Parathyroid adenoma (tissue), 2 donors: ENCODE measurements around the gene MRGPRD.

ENCODE experiments used
- H2AFZ ChIP-seq: fragments of 300-600 bp; sonication (generic); one replicate; pipeline ENCODE4 v1.7.0; 2017; ENCODE audit warnings: antibody characterized with exemption, mild to moderate bottlenecking
- H3K27ac ChIP-seq: fragments of 300-600 bp; sonication (generic); one replicate; pipeline ENCODE4 v1.7.0; 2017
- H3K27me3 ChIP-seq: fragments of 300-600 bp; sonication (generic); one replicate; pipeline ENCODE4 v1.7.0; 2017; ENCODE audit warnings: low read length; ENCODE audit not compliant: control insufficient read depth, insufficient read depth
- H3K36me3 ChIP-seq: fragments of 300-600 bp; sonication (generic); one replicate; pipeline ENCODE4 v1.7.0; 2017; ENCODE audit warnings: low read length; ENCODE audit not compliant: control insufficient read depth, insufficient read depth
- H3K4me1 ChIP-seq: fragments of 300-600 bp; sonication (generic); one replicate; pipeline ENCODE4 v1.7.0; 2017; ENCODE audit warnings: control low read depth
- H3K4me2 ChIP-seq: fragments of 300-600 bp; sonication (generic); one replicate; pipeline ENCODE4 v1.7.0; 2017; ENCODE audit warnings: low read length
- H3K4me3 ChIP-seq: fragments of 300-600 bp; sonication (generic); one replicate; pipeline ENCODE4 v1.7.0; 2017; ENCODE audit warnings: low read depth, low read length
- H3K79me2 ChIP-seq: fragments of 300-600 bp; sonication (generic); one replicate; pipeline ENCODE4 v1.7.0; 2017; ENCODE audit warnings: control low read depth
- H3K9ac ChIP-seq: fragments of 300-600 bp; sonication (generic); one replicate; pipeline ENCODE4 v1.7.0; 2017; ENCODE audit warnings: mild to moderate bottlenecking
- H3K9me3 ChIP-seq: fragments of 300-600 bp; sonication (generic); one replicate; pipeline ENCODE4 v1.7.0; 2017; ENCODE audit warnings: low read length; ENCODE audit not compliant: control insufficient read depth
- CTCF ChIP-seq: fragments of 300-600 bp; sonication (generic); IDR thresholded peaks from one replicate; pipeline ENCODE4 v1.7.0; 2017; ENCODE audit warnings: antibody characterized with exemption, mild to moderate bottlenecking
- donor health status: primary hyperparathyroidism.

MRGPRD gene

GRCh38 chr11:69013009-69013951, 32.5 kb upstream of the MRGPRD start, which contains the start of gene MRGPRF:
Gene MRGPRF, minus strand, starts transcription at chr11:69013246. Its CDS starts 3,345 bp downstream, at chr11:69009901.
- Histone ChIP-seq H3K9ac (no peak within 1 kb of the TSS), H3K4me2 (no peak within 1 kb of the TSS), H3K27ac (no peak within 1 kb of the TSS), H3K79me2 (no peaks in the 10 kb centered on the region), H3K9me3 (no peaks in the 10 kb centered on the region), H3K36me3 (no peaks in the 10 kb centered on the region), H3K4me1 (no peaks in the 10 kb centered on the region), H3K27me3 (no peaks in the 10 kb centered on the region), H3K4me3 (no peak within 1 kb of the TSS), H2AFZ (no peak within 1 kb of the TSS)
- no peak for TF ChIP-seq CTCF

GRCh38 chr11:69012092-69013008, 31.6 kb upstream of the MRGPRD start:
- H3K79me2 ChIP-seq: no peaks in the 10 kb centered on the region
- H3K4me3 ChIP-seq: no peak overlapping the region
- H3K4me2 ChIP-seq: no peak overlapping the region
- no peak for TF ChIP-seq CTCF
- H3K27me3 ChIP-seq: no peaks in the 10 kb centered on the region
- no peak overlapping the region for H2AFZ ChIP-seq
- H3K9me3 ChIP-seq: no peaks in the 10 kb centered on the region
- H3K4me1 ChIP-seq: no peaks in the 10 kb centered on the region
- no peak overlapping the region for H3K9ac ChIP-seq
- H3K27ac ChIP-seq: no peak overlapping the region
- no peaks in the 10 kb centered on the region for H3K36me3 ChIP-seq

GRCh38 chr11:69011624-69012091, 30.9 kb upstream of the MRGPRD start:
- Histone ChIP-seq H2AFZ (no peak overlapping the region), H3K9me3 (no peaks in the 10 kb centered on the region), H3K4me3 (no peak overlapping the region), H3K4me2 (no peak overlapping the region), H3K9ac (no peak overlapping the region), H3K27me3 (no peaks in the 10 kb centered on the region), H3K79me2 (no peaks in the 10 kb centered on the region), H3K4me1 (no peaks in the 10 kb centered on the region), H3K36me3 (no peaks in the 10 kb centered on the region), H3K27ac (no peak overlapping the region)
- no peak for TF ChIP-seq CTCF

- H3K36me3 ChIP-seq: no peaks in the 10 kb centered on the region
- H2AFZ ChIP-seq: no peak overlapping the region
- no peaks in the 10 kb centered on the region for H3K79me2 ChIP-seq
- H3K4me3 ChIP-seq: no peak overlapping the region
- no peak overlapping the region for H3K27ac ChIP-seq
- peak overlapping the region; percentile 33 for H3K4me2 ChIP-seq
- no peak overlapping the region for H3K9ac ChIP-seq
- TF ChIP-seq CTCF: no peak
- H3K9me3 ChIP-seq: no peaks in the 10 kb centered on the region
- no peaks in the 10 kb centered on the region for H3K27me3 ChIP-seq
- H3K4me1 ChIP-seq: no peaks in the 10 kb centered on the region
These were observed 30.3 kb upstream of the MRGPRD start for GRCh38 chr11:69010964-69011623.
